ENCODE data around the gene ABCC4.

ABCC4 gene

GRCh38 chr13:95100525-95101433 is 200.5 kb downstream of the ABCC4 start:
- no peak for DNase-seq

GRCh38 chr13:95099541-95099940 is 201.7 kb downstream of the ABCC4 start:
- no peak for DNase-seq

DNA sequence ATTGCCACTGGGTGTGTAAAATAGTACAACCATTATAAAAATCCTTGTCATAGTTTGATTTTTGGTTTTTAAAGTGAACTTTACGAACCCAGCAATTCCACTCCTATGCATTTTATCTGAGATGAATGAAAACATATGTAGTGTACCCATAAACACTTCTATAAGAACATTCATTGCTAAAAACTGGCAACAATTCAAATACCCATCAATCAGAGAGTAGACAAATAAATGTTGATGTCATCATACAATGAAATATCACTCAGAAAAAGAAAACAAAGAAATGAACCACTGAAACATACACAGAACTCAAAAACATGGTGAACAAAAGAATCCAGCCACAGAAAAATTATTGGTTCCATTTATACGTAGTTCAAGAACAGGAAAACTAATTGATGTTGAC is 202.3 kb downstream of the ABCC4 start:
- no peak for DNase-seq

DNA sequence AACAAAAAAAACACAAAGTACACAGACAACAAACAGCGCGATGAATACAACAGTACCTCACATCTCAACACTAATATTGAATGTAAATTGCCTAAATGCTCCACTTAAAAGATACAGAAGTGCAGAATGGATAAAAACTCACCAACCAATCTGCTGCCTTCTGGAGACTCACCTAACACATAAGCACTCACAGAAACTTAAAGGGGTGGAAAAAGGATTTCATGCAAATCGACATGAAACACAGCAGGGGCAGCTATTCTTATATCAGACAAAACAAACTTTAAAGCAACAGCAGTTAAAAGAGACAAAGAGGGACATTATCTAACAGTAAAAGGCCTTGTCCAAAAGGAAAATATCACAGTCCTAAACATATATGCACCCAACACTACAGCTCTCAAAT is 209.5 kb downstream of the ABCC4 start:
- DNase-seq, result no peak

GRCh38 chr13:95087746-95088305 is 213.4 kb downstream of the ABCC4 start:
- DNase-seq, result no peak

- no peak for DNase-seq
Observed at GRCh38 chr13:95086761-95087160, 214.5 kb downstream of the ABCC4 start.

- DNase-seq, result no peak
Observed at GRCh38 chr13:95083758-95084157, 217.5 kb downstream of the ABCC4 start.

DNA sequence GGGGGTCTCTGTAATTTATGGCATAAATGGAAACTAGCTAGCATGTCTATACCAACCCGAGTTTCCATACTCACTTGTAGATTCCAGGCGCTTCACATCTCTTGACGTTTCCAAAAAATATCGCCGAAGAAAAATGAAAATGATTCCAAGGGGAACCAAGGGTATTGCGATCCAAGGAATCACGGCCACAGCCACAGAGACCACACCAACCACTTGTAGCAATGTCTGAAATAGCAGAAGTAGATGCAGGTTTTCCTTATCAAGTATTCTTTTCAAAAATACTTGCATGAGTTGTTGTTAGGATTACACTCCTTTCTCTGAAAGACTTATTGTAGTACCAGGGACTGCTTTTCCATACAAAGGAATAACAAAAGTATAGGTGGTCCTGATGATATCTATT is 218.2 kb downstream of the ABCC4 start:
- DNase-seq, result no peak

DNA sequence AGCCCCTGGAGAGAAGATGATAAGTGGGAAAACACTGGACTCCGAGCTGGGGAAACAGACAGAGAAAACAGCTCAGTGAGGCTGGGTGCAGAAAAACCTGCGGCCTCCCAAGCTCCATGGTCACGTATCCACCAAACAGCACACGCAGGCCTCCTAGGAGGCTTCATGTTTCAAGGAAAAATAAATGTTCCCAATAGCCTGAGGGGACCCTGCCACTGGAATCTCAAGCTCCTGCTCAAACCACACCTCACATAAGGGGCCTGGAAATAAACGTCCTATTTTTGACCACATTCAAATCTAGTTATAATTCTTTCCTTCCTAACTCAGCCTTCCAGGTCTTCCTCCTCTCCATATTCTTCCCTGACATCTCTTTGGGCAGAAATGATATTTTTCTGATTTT is 225.7 kb downstream of the ABCC4 start:
- no peak for DNase-seq

- no peak for DNase-seq
Observed at GRCh38 chr13:95074820-95075219, 226.4 kb downstream of the ABCC4 start.

DNA sequence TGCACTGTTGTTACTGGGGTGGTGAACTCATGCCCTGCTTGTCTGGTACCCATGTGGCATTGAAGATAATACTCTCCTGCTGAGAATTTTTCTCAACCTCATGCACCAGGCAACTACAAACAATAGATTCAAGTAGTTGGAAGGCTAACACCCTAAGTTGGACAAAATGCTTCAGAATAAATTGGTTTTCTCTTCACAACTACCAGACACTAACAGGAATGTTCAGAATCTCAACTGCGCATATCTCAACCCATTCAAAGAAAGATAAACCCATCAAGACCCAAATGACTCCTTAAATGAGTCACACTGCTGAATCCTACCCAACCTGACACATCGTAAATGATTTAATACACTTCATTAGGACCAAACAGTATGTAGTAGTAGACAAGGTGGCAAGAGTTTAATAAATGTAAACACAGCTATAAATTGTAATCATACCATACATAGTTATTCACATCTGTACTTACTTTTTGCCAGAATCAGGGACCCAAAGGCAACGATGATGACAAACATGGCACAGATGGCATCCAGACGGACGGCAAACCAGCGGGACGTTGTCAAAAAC is 227.4 kb downstream of the ABCC4 start:
- no peak for DNase-seq

DNA sequence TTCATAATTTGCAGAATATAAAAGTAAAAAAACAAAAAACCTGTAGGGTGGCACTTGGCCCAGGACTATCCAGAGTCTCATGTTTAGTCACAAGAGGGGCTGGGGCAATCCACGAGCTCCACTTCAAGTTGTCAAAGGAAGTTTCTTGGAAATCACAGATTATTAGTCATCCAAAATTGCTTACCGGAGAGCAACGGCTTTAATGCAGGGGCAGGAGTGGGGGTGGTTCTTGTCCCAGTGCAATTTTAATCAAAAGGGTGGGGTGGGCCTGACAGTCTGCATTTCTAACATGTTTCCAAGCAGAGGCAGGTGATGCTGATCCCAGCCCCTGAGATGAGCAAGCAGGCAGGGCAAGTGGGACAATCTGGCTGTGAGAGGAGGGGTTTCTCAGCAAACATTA is 233.9 kb downstream of the ABCC4 start:
- DNase-seq, result no peak

GRCh38 chr13:95060014-95060519 is 241.2 kb downstream of the ABCC4 start:
- no peak for DNase-seq

GRCh38 chr13:95059306-95059705 is 241.9 kb downstream of the ABCC4 start:
- no peak for DNase-seq

DNA sequence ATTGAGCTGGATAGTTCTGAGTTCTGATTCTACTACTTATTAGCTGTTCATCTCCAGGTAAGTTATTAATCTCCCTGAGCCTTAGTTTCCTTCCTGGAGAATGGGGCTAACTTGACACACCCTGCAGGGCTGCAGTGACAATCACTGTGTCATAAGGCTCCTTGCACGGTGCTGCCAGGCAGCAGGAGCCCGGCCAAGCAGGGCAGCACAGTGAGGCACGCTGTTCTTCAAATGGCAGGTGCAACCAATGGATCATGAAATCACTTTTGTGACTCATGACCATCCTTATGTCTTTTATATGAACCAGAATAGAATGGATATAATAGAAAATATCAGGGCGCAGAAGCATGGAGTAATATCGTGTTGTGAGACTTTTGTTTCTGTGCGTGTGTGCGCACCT is 242.6 kb downstream of the ABCC4 start:
- DNase-seq, result no peak

- no peak for DNase-seq
Observed at GRCh38 chr13:95056266-95056665, 245.0 kb downstream of the ABCC4 start.

GRCh38 chr13:95050800-95051615 is 250.2 kb downstream of the ABCC4 start:
- DNase-seq, result no peak

DNA sequence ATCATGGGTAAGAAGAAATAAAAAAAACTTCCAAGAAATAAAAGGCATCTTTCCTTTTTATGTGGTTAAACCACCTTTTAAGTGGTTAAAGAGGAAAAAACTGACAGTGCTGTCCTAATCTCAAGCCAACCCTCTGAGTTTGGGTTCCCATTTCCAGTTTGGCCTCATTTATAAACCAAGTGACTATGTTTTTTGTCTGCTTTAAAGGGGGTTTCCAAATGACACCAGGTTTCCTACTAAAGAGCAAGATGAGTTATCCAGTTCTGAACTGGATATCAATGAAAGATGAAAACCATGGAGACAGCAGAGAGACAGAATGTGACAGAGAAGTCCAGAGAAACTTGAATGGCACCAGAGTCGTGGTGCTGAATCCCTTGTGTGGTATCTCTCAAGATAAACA is 251.5 kb downstream of the ABCC4 start:
- no peak for DNase-seq

DNA sequence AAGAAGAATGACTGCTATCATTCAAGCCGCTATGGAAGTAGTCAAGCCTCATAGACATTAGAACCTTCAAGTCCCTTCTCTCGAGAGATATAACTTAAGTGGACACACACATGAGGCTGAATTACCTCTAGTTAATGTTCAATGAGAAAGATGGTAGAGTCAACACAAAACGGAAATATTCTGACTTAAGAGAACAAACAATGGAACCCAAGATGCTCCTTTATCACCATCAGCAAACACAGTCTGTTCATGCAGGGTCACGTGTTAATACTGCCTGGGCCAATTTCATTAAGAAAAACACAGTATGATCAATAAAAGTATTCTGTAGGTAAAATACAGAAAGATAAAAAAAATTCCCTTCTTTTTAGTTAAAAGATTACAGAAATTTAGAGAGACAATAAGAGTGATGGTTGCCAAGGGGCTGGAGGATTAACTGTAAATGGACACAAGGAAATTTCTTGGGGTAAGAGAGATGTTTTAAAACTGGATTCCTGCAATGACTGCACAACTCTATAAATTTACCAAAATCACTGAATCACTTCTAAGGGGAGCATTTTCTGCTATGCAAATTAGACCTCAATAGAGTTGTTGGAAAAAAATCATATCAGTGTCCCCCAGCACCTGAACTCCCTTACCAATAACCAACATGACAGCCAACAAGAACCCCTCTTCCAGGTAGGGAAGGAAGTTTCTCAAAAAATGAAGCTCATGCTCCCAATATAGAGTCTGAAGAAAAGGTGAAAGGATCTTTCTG is 256.6 kb downstream of the ABCC4 start:
- no peak for DNase-seq

DNA sequence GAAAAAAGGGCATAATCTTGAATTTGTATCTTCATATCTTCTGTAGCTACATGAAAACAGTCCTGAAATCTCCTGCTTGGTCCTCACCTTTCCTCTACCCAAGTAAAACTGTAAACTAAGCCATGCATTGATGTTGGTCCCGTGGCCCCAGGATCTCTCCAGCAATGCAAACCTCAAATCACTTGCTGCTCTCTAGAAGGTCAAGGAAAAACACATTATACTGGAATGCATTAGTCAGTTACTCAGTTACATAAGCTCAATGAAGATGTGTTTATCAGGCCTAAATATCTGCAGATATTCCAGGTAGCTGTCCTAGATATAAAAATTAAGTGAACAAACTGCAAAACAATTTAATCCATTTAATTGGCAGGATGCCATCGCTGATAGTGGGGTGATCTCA is 261.8 kb downstream of the ABCC4 start:
- DNase-seq, result no peak

GRCh38 chr13:95038949-95039348 is 262.3 kb downstream of the ABCC4 start:
- no peak for DNase-seq
